Adrenal gland (tissue), 5 donors: ENCODE measurements around the gene GPC5.

Source experiments
- CTCF ChIP-seq, 6 experiments: fragments of 450-650 bp in 4 of 6; fragments of 200-600 bp in 2 of 6; sonication (generic) in 1 of 6; IDR thresholded peaks; 1 replicate in 5 of 6; 2 replicates in 1 of 6; pipeline versions ENCODE4 v1.5.1 to v1.8.0; 2016 to 2021; ENCODE audit warnings: antibody characterized with exemption in 6 of 6, mild to moderate bottlenecking in 2 of 6, moderate library complexity in 1 of 6
- POLR2A ChIP-seq, 2 donors: fragments of 450-650 bp; IDR thresholded peaks; one replicate each; pipeline ENCODE4 v1.6.1; 2017; ENCODE audit warnings: antibody characterized with exemption in 2 of 2, mild to moderate bottlenecking in 2 of 2, moderate library complexity in 1 of 2
- donor health status: DM: no; HTN: no; CAD: no.

GRCh38 chr13:92827503-92827902 lies 1429.1 kb downstream of the GPC5 start:
- TF ChIP-seq CTCF (IDR thresholded peaks at IDR 0.05) (no peak), POLR2A (IDR thresholded peaks at IDR 0.05) (no peak)
